Lung (tissue), 12 donors: ENCODE data around the gene COPS8. TPM values are rescaled to one million over a fixed set of nuclear protein-coding genes. Genes with fewer than 3 reads are reported as not detected.

Experiments used
- ATAC-seq: fragments of 200-7000 bp; cut with Tn5 transposase; one replicate; pipeline ENCODE4 v1.9.1; 2020; ENCODE audit warnings: moderate number of reproducible peaks; ENCODE audit not compliant: insufficient read depth, low FRiP score
- DNase-seq, 3 donors: peaks; one replicate each; pipeline ENCODE4 v3.0.0-alpha.2; 2013 to 2017
- H3K27ac ChIP-seq, 2 donors: one replicate each; pipeline ENCODE4 v1.5.1; 2013; ENCODE audit warnings: mild to moderate bottlenecking in 2 of 2, moderate library complexity in 2 of 2, control low read depth in 1 of 2, inconsistent platforms in 1 of 2, low read depth in 1 of 2, low read length in 1 of 2
- H3K27me3 ChIP-seq, 3 donors: one replicate each; pipeline ENCODE4 v1.5.1; 2013; ENCODE audit warnings: low read length in 2 of 3; ENCODE audit not compliant: control insufficient read depth in 3 of 3, insufficient read depth in 3 of 3
- H3K36me3 ChIP-seq, 4 donors: one replicate each; pipeline ENCODE4 v1.5.1; 2013; ENCODE audit warnings: low read length in 4 of 4, mild to moderate bottlenecking in 1 of 4, moderate library complexity in 1 of 4; ENCODE audit not compliant: control insufficient read depth in 4 of 4, insufficient read depth in 4 of 4
- H3K4me1 ChIP-seq, 5 donors: one replicate each; pipeline ENCODE4 v1.5.1; 2013; ENCODE audit warnings: low read length in 5 of 5, mild to moderate bottlenecking in 2 of 5, moderate library complexity in 1 of 5; ENCODE audit not compliant: control insufficient read depth in 5 of 5, insufficient read depth in 5 of 5
- H3K4me3 ChIP-seq: one replicate; pipeline ENCODE4 v1.5.1; 2013; ENCODE audit warnings: mild to moderate bottlenecking, control low read depth, moderate library complexity
- H3K9ac ChIP-seq, 2 donors: one replicate each; pipeline ENCODE4 v1.5.1; 2013; ENCODE audit warnings: low read length in 2 of 2, control low read depth in 1 of 2; ENCODE audit not compliant: insufficient read depth in 1 of 2
- H3K9me3 ChIP-seq, 4 donors: one replicate each; pipeline ENCODE4 v1.5.1; 2013; ENCODE audit warnings: low read length in 3 of 4, mild to moderate bottlenecking in 1 of 4, moderate library complexity in 1 of 4; ENCODE audit not compliant: control insufficient read depth in 4 of 4, insufficient read depth in 3 of 4
- CTCF ChIP-seq: IDR thresholded peaks from 2 replicates; pipeline ENCODE4 v1.5.1; 2012; ENCODE audit warnings: mild to moderate bottlenecking; ENCODE audit errors: control extremely low read depth, extremely low read depth
- WGBS, 2 donors: extraction: QIAGEN DNeasy Blood & Tissue Kit; methylation state at CpG; one replicate each; pipeline ENCODE4 v1.1.7; 2013; 5-methylcytosine and 5-hydroxymethylcytosine counted together
- polyA plus RNA-seq, 2 donors: library from polyadenylated mRNA; stranded (reverse); fragments of 200-250 nt; gene quantifications; one replicate each; pipeline ENCODE4 v1.2.1, GENCODE V29; 2013
- total RNA-seq, 2 donors: library from RNA; depleted of rRNA in 1 of 2; stranded (reverse); fragments of >200 nt in 1 of 2; gene quantifications; one replicate each; pipeline ENCODE4 v1.2.1, GENCODE V29; 2014 to 2021
- donor health status: control.
- donor health status: control.
- donor health status: Bipolar disorder and iron deficiency.
- donor health status: healthy.
- donor health status: DM: yes; HTN: yes; CAD: no.

The COPS8 gene
- total and polyA plus RNA-seq, 4 donors, result 24.7 to 70.5 (median 36.2) TPM

DNA sequence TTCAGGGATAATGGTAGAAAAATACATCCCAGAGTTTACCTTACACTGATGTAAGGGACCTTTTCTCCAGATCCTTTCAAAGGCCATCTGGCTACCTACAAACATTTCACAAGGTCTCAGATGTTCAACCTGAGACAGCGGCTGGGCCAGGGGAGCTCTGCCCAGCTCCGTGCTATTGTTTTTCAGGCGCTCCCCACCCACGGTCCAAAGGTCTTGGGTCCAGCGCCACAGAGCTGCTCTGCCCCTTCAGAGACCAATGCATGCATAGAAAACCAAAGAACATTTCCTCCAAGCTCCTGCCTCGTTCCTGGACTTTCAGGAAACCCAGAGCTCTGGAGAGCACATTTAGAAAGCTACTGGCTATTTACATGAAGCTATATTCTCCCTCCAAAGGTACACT lies 40.3 kb downstream of the COPS8 start:
- ATAC-seq, result no peak
- Histone ChIP-seq H3K9ac (no peak overlapping the region), H3K27me3 (no peaks in the 10 kb centered on the region), H3K9me3 (peaks cover 0 to 6% (median 1%) of the 10 kb centered on the region in 4 donors), H3K27ac (no peak overlapping the region), H3K36me3 (no peaks in the 10 kb centered on the region), H3K4me1 (peaks cover 0 to 17% (median 12%) of the 10 kb centered on the region in 5 donors), H3K4me3 (no peak overlapping the region)
- WGBS, 2 donors, result 90 to 91% methylated on average over 6 of the region's 6 CpGs
- DNase-seq, result no peak
- TF ChIP-seq CTCF, result no peak

- ATAC-seq (no peak), DNase-seq (no peak)
- TF ChIP-seq CTCF, result no peak
- Histone ChIP-seq H3K27me3 (no peaks in the 10 kb centered on the region), H3K9ac (no peak overlapping the region), H3K36me3 (no peaks in the 10 kb centered on the region), H3K4me1 (peaks cover 0 to 17% (median 12%) of the 10 kb centered on the region in 5 donors), H3K9me3 (peaks cover 0 to 9% (median 1%) of the 10 kb centered on the region in 4 donors), H3K4me3 (no peak overlapping the region), H3K27ac (peak overlapping the region in 1 of 2 donors; percentile 18)
- WGBS, 2 donors, result 83 to 88% methylated on average over 13 of the region's 13 CpGs
Measured at GRCh38 chr2:237126519-237127174, 41.0 kb downstream of the COPS8 start.

DNA sequence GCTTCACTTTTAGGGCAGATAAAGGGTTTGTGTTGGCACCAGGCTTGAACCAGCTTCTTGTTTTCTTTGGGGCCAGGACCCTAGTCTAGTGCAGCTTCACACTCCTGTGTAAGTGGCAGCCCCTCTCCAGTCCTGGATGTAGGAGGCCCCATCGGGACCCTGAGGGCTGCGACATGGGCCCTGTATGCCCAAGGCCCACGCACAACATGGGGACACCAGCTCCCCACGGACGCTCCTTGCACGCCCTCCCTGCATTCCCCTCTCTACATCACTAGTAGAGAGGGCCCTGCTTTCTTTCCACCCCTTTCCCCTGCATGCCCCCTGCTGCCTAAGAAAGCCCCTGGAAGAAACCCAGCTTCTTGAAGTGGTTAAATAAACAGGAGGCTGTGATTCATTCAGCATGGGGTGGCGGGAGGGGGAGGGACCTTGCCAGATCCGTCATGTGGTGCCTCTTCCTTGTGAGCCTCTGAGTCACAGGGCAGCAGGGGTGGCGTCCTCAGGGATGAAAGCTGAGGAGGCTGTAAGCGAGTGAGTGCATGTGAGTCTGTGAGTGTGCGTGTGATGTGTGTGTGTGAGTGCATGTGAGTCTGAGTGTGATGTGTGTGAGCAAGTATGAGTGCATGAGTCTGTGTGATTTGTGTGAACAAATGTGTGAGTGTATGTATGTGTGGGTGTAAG lies 42.5 kb downstream of the COPS8 start:
- Histone ChIP-seq H3K36me3 (no peaks in the 10 kb centered on the region), H3K4me3 (no peak overlapping the region), H3K4me1 (peaks cover 0 to 17% (median 12%) of the 10 kb centered on the region in 5 donors), H3K9me3 (peaks cover 0 to 9% (median 1%) of the 10 kb centered on the region in 4 donors), H3K27me3 (no peaks in the 10 kb centered on the region), H3K27ac (no peak overlapping the region), H3K9ac (no peak overlapping the region)
- ATAC-seq, result peak; percentile 93
- 33 to 52% methylated on average over 11 of the region's 11 CpGs for WGBS, 2 donors
- peak; percentile 89 to 96 (median 91) for DNase-seq
- TF ChIP-seq CTCF, result no peak
